LHCN-M2 (cell line): Measurements from ENCODE around the gene HECTD4. TPM values are rescaled to one million over a fixed set of nuclear protein-coding genes. Genes with fewer than 3 reads are reported as not detected.
"Not testable (repeated sequence)": the region's sequence is repeated elsewhere in the genome, so short reads cannot be mapped to it uniquely, and the experiment has no call there.

Source experiments
- DNase-seq: peaks from one replicate; pipeline ENCODE4 v3.0.0-alpha.2; 2012; ENCODE audit warnings: low read depth
- total RNA-seq: library from RNA; depleted of rRNA; stranded (reverse); fragments of >200 nt; gene quantifications from 2 replicates; pipeline ENCODE4 v1.2.3, GENCODE V29; 2014

The HECTD4 gene
- total RNA-seq, 1 experiment from 2014 or later, result 8.2 TPM

DNA sequence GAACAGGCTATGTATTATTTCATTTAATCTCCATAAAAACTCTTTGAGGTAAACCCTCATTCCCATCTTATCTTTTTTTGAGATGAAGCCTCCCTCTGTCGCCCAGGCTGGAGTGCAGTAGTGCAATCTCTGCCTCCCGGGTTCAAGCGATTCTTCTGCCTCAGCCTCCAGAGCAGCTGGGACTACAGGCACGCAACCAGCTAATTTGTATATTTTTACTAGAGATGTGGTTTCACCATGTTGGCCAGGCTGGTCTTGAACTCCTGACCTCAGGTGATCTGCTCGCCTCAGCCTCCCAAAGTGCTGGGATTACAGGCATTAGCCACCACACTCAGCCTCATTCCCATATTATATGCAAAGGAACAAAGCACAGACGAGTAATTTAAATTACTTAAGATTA, 25.5 kb upstream of the HECTD4 start:
- not testable (repeated sequence) for DNase-seq

DNA sequence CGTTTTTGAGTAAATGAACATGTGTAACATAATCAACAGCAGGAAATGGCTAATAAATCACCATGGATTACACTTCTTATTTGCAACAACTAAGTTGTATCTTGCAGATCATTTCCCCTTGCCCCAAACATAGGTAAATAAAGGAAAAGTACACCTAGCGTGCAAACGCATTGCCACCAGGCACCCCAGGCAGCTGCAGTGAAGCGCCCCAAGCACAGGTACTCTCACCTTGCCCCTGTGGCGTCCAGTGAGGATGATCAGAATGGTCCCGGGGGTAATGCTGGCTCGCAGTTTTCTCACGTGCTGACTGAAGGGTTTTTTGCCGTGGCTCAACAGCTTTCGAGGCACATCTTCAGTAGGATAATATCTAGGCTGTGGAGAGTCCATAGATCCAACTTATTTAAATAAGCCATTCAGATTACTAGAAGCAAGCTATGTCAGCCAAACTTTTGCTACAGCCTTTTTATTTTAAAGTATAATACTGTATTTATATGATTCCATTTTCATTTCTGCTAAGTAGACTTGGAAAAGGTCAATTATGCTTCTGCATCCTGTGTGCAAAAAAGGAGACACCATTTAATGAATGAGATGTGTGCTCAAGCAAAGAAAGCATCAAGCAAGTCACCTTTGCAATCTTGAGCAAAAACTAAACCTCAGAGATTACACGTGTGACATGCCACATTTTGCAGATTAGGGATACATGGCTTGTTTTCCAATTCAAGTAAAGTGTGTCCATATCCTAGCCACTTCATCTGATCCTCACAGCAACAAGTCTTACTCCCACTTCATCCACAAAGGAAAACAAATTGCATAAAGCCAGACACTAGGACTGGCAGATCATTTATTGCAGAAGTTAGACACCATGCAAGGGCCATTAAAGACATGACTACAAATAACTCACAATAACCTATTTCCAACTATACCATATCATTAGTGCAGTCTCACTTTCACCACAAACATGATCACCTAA, 24.6 kb upstream of the HECTD4 start:
- DNase-seq, result no peak

DNA sequence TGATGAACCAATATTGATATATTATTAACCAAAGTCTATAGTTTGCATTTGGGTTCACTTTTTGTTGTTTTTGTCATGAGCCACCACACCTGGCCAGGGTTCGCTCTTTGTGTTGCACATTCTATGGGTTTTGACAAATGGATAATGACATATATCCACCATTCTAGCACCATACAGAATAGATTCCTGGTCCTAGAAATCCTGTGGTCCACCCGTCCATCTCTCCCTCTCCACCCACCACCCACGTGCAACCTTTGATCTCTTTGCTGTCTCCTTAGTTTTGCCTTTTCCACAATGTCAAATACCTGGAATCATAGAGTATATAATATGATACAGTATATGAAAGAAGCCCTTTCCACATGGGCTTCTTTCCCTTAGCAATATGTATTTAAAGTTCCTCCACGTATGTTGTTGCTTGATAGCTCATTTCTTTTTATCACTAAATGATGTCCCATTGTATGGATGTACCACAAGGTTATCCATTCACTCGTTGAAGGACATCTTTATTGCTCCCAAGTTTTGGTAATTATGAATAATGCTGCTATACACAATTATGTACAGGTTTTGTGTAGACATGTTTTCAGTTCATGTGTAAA, 19.8 kb upstream of the HECTD4 start:
- DNase-seq, result no peak

DNA sequence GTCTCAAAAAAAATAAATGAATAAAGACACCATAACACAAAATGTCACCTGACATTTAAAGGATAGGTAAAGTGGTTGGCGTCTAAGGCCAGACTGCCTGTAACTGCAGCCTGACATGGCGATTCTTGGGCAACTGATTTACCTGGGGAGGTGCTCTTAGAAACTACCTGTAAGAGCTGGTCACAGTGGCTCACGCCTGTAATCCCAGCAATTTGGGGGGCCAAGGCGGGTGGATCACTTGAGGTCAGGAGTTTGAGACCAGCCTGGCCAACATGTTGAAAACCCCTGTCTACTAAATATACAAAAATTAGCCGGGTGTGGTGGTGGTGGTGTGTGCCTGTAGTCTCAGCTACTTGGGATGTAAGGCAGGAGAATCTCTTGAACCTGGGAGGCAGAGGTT, 18.8 kb upstream of the HECTD4 start:
- no peak for DNase-seq

DNA sequence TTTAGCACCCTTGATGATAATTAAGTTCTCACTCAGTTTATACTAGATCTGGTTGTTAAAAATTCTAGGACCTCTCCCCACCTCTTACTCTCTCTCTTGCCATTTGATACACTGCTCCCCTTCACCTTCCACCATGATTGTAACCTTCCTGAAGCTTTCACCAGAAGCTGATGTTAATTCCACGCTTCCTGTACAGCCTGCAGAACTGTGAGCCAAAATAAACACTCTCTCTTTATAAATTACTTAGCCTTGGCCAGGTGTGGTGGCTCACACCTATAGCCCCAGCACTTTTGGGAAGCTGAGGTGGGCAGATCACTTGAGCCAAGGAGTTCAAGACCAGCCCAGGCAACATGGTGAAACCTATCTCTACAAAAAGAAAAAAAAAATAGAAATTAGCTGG, 11.1 kb upstream of the HECTD4 start:
- DNase-seq, result no peak

DNA sequence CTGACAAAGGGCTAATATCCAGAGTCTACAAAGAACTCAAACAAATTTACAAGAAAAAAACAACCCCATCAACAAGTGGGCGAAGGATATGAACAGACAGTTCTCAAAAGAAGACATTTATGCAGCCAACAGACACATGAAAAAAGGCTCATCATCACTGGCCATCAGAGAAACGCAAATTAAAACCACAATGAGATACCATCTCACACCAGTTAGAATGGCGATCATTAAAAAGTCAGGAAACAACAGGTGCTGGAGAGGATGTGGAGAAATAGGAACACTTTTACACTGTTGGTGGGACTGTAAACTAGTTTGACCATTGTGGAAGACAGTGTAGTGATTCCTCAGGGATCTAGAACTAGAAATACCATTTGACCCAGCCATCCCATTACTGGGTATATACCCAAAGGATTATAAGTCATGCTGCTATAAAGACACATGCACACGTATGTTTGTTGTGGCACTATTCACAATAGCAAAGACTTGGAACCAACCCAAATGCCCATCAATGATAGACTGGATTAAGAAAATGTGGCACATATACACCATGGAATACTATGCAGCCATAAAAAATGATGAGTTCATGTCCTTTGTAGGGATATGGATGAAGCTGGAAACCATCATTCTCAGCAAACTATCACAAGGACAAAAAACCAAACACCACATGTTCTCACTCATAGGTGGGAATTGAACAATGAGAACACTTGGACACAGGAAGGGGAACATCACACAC, 7.9 kb upstream of the HECTD4 start:
- not testable (repeated sequence) for DNase-seq

DNA sequence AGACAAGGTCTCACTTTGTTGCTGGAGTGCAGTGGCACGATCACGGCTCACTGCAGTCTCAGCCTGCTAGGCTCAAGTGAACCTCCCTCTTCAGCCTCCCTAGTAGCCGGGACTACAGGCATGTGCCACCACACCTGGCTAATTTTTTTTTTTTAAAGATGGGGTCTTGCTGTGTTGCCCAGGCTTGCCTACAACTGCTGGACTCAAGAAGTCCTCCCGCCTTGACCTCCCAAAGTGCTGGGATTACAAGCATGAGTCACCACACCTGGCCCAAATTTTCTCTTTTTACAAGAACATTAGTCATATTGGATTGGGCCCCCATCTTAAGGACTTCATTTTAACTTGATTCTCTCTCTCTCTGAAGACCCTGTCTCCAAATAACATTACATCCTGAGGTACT, 7.0 kb upstream of the HECTD4 start:
- no peak for DNase-seq

DNA sequence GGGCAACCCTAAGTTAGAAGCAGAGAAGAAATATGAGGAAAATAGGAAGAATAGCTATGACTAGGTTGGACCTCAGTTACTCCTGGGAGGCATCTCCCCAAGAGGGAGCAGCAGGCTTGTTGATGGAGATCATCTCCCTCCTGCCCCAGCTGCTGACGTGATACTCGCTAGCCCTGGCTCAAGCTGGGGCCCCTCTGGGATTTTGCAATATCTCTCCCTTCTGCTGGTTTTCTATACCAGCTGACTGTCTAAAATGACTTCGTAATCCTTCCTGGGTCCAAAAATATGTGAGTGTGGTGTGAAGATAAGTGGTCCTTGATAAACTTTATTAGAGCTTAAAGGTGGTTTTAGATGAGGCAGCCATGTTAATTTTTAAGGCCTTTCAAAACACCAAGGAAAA, 4.5 kb upstream of the HECTD4 start:
- DNase-seq, result peak; percentile 39

DNA sequence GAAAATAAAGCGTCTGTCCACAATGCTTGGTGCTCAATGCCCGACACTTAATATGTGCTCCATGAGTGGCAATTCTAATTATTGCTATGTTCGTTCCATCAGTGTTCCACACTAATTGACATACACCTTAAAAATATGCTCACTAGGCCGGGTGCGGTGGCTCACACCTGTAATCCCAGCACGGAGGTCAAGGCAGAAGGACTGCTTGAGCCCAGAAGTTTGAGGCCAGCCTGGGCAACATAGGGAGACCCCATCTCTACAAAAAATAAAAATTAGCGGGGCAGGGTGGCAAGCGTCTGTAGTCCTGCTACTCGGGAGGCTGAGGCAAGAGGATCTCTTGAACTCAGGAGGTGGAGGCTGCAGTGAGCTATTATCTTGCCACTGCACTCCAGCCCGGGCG, 635 bp upstream of the HECTD4 start:
- no peak for DNase-seq

DNA sequence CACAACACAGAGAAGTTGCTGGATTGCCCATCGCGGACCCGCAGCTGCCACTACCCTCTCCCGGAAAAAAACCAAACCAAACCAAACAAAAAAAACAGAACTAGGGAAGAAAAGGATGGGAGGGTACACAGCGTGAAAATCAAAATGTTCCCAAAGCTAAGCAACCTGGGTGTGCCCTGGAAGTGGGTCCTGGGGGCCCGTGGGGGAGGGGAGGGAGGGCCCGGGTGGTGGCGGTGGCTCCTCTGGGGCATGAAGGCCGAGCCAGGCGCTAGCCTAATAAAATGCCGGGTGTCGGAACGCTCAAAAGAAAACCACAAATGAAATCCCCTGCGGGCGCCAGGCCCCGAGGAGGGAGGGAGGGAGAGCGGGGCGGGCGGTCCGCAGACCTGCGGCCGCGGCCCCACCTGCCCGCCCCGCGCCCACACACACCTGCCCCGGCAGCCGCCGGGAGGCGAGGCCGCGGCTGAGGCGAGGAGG, 787 bp downstream of the HECTD4 start:
- no peak for DNase-seq

DNA sequence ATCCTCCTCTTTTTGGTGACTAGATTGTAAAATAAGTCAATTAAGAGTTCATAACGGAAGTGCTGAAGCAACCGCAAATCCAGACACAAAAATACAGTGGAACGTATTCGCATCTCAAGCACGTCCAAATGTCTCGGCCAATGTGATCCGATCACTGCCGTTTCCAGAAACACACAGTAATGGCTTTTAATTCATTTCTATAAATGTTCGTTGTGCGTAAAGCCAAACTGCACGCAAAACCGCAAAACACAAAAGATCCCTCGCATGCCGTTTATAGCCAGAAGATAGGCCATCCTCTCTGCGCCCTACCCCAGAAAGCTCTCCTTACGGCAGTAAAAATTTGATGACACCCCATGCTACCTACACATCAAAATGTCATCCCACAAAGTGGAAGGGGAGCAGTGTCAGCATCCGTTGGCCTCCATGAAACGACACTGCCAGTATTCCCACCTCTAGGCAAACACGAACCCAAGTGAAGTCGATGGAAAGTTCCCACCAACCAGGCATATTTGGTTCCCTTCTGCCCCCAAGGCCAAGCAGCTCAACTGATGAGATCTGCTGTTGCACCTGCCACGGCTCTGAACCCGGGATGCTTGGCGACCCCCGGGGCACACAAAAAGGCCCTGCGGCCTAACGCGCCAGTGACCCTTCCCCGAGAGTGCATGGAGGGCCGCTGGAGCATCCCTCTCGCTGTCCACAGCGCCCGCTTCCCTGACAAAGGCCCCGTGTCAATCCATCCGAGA, 1.4 kb downstream of the HECTD4 start:
- DNase-seq, result no peak

DNA sequence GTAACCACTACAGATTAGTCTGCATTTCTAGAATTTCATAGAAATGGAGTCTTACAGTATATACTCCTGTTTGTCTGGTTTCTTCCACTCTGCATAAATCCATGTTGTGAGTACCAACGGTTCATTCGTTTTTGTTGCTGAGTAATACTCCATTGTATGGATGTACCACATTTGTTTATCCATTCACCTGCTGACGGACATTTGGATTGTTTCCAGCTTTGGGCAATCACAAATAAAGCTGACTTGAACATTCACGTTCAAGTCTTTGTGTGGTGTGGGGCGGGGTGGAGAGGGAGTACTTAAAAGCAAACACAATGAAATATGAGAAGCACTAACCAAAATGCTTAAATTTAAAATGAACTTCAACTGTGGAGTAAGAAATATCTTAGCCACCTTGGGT, 7.1 kb downstream of the HECTD4 start:
- DNase-seq, result no peak

DNA sequence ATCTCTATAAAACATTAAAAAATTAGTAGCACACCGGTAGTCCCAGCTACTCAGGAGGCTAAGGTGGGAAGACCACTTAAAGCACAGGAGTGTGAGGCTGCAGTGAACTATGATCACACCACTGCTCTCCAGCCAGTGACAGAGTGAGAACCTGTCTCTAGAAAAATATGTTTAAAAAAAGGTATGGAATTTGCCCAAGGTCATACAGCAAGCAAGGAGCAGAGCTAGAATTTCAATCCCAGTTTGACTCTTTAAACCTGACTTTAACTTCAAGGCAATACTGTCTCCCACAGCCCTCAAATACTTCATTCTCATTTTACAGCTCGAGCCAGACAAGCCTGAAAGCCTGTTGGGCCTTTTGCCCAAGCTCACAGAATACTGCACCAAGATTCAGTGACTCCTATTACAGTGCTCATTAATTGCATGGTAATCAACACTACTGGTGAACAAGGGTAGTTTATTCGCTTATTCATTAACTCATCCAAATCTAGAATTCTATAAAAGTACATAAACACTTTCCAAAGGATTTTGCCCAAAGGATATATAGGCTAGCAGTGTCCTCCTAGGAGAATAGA, 8.0 kb downstream of the HECTD4 start:
- no peak for DNase-seq

DNA sequence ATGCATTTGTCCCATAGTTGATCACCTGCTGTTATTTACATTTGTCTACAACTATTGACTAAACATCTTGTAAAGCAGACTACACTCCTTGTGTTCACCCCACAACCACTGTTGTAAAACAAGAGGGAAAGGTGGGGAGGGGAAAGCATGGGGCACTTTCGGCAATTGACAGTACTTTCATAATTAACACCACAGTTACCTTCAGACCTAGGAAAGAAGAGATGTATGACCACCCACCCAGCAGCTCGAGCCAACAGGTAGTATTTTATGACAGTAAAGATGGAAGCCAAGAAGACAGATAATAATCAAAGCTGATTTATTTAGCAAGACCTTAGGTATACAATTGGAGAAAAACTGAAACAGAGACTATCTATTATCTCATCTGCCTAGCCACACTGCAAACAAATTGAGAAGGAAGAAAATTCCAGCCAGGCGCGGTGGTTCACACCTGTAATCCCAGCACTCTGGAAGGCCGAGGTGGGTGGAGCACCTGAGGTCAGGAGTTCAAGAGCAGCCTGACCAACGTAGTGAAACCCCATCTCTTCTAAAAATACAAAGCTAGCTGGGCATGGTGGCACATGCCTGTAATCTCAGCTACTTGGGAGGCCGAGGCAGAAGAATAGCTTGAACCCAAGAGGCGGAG, 11.2 kb downstream of the HECTD4 start:
- no peak for DNase-seq

DNA sequence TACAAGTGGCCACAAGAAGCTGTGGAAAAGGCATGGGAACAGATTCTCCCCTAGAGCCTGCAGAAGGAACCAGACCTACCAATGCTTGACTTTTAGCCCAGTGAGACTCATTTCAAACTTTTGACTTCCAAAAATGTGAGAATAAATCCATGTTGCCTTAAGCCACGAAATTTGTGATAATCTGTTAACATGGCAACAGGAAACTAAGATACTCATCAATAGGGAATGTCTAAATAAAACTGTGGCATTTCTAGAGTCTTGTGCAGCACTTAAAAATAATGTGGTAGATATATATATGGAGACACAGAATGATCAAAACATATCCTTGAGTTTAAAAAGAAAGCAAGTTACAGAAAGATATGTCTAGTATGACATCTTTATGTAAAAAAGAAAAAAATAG, 12.0 kb downstream of the HECTD4 start:
- DNase-seq, result no peak

DNA sequence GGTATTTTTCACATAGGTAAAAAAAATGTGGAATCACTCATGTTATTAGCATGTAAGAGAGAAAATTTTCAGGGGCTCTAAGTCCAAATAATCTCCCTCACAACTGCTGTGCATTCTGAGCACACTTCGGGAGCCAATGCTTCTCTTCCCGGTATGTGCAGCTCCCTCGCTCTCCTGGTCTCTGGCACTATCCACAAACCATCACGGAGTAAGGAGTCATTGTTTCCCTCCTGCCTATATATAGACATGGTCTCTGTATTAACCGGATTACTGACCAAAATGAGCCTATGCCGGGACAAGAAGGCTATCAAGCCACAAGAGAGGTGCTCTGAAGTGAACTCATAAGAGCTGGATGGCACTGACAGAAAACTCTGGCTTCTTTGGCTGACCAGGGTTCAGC, 13.4 kb downstream of the HECTD4 start:
- no peak for DNase-seq

DNA sequence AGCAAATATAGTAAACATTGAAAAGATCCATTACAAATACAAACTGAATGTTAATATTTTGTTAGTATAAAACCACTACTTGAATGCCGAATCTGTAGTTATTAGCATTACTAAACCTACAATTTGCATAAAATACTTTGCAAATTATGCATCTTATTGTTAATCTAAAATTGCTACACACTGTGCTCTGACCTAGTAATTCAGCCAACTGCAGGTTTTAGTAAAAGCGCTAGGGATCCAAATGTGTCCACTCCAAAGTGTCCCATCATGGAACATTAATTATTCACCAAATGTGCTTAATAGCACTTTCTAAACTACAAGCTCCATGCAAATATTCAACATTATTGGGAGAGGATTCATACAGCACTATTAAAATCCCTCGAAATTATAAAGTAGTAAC, 14.3 kb downstream of the HECTD4 start:
- DNase-seq, result no peak

DNA sequence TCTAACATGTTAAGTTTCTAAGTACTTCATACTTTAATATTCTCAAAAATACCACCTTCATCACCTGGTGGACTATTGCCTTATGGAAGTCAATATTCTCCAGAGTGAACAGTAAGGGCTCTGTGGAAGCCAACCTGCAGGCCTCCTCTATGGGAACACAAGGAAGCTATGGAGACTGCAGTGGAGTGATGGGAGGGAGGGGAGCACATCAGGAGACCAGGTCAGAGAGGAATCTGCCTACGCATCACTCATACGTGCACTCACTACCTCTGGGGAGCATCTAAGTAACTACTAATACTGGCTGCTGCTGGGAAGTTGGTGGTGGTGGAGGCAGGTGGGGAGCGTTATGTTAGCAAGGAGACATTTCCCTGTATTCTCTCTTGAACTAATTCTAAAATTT, 19.9 kb downstream of the HECTD4 start:
- DNase-seq, result no peak

DNA sequence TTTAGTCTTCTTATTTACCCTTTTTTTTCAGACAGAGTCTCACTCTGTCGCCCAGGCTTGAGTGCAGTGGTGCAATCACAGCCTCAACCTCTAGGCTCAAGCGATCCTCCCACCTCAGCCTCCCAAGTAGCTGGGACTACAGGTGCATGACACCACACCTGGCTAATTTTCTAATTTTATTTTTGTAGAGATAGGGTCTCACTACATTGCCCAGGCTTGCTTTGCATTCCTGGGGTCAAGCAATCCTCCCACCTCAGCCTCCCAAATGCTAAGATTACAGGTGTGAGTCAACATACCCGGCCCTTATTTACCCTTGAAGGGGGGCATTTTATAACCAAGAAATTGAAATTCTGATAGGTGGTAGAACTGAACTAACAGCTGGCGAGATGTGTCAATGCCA, 21.0 kb downstream of the HECTD4 start:
- no peak for DNase-seq

DNA sequence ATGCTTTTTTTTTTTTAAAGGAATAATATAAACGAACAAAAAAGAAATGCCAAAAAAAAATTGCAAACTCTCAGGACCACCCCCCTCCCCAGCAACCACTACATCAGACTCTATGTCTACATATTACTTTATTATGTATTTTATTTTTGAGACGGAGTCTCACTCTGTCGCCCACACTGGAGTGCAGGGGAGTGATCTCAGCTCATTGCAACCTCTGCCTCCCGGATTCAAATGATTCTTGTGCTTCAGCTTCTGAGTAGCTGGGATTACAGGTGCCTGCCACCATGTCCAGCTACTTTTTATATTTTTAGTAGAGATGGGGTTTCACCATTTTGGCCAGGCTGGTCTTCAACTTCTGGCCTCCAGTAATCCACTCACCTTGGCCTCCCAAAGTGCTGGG, 22.9 kb downstream of the HECTD4 start:
- DNase-seq, result no peak

DNA sequence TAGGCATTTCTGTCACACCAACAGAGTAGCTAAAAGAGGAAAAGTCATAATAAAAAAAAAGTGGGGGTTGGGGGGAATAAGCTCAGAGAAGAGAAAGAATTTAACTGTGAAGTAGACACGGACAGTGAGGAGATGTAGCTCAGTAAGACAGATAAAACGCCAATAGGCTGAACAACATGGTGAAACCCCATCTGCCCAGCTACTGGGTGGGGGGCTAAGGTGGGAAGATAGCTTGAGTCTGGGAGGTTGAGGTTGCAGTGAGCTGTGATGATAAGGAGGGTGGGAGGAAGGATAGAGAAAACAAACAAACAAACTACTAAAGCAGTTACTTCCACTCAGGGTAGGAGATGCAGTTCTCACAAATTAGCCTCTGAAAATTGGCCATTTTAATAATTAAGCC, 25.0 kb downstream of the HECTD4 start:
- DNase-seq, result no peak
